CD1c-positive myeloid dendritic cell (primary cell): ENCODE data around the gene ANKS1A.

ENCODE experiments used
- DNase-seq: peaks from one replicate; pipeline ENCODE4 v3.0.0-alpha.2; 2016; ENCODE audit errors: extremely low spot score

ANKS1A gene

DNA sequence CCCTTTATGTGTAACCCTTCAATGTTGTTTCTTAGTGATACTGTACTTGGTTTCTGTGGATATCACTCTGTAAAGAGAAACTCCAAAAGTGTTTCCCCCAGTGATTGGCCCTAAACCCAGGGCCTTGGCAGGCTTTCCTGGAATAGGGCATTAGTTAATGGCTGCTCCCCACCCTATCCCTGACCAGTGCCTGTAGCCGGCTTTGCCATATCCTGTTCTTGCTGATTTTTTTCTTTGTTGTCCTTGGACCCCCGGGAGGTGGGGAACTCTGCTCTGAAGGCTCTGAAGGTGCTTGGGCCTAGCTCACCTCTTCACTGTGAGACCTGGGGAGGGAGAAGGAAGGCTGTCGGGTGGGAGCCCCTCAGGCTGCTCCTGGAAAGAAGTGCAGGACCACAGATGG lies 131.9 kb downstream of the ANKS1A start:
- no peak for DNase-seq

GRCh38 chr6:35023091-35024000 lies 134.3 kb downstream of the ANKS1A start:
- DNase-seq: no peak

GRCh38 chr6:35024551-35025054 lies 135.5 kb downstream of the ANKS1A start:
- DNase-seq: peak; percentile 65

DNA sequence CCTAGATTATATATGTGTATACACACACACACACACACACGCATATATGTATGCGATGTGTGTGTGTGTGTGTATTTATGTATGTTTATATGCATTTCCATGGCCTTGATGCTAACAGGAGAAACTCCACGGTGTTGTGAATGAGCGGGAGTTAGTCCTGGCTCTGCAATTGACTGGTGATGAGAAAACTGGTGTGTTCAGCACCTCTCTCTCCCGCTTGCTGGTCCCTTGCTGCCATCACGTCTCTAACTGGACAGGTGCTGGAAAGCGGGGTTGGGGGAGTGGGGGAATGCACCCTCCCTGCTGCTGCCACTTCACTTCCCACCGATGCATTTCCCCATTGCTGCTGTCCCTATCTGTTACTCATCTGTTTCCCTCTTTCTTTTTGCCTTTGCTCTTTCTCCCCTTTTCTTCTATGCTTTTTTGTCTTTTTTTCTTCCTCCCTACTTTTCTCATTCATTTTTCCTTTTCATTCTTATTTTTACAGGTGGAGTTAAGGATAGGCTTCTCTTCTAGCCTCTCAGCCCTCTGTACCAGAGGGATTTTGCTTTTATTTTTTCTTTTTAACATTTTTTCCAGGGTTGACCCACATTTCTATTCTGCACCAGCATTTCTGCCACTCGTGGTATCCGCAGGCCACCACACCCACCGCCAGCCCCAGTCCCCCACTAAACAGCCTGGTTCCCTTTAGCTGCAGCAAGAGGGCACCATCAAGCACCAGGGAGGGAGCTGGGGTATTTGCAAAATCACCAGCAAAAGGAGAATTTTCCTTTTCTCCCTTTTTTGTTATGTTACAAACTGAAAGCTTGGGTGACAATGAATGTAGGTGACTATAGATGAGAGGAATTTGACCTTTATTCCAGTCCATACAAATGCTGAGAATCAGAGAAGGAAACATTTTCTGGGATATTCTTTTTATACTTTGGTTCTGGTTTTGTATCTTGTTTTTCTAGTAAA lies 136.5 kb downstream of the ANKS1A start:
- DNase-seq: no peak

- DNase-seq: no peak
Observed at GRCh38 chr6:35026434-35027222, 137.6 kb downstream of the ANKS1A start.

DNA sequence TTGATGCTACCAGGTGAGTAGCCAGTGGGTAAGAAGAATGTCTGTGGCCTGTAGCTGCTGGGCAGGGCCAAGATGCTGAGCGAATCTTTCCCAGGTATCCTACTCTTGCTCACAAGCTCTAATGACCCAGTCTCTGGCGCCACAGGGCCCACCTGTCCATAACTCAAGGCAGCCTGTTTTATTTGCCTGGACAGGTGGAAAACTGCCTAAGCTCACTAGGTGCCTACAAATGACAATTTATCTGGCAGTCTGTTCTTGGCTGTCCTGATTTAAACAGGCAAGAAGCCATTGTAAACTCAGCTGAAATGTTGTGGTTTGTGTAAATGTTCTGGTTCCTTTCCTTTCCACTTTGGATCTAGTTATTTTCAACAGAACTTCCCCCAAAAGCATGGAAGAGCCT lies 138.8 kb downstream of the ANKS1A start:
- no peak for DNase-seq

DNA sequence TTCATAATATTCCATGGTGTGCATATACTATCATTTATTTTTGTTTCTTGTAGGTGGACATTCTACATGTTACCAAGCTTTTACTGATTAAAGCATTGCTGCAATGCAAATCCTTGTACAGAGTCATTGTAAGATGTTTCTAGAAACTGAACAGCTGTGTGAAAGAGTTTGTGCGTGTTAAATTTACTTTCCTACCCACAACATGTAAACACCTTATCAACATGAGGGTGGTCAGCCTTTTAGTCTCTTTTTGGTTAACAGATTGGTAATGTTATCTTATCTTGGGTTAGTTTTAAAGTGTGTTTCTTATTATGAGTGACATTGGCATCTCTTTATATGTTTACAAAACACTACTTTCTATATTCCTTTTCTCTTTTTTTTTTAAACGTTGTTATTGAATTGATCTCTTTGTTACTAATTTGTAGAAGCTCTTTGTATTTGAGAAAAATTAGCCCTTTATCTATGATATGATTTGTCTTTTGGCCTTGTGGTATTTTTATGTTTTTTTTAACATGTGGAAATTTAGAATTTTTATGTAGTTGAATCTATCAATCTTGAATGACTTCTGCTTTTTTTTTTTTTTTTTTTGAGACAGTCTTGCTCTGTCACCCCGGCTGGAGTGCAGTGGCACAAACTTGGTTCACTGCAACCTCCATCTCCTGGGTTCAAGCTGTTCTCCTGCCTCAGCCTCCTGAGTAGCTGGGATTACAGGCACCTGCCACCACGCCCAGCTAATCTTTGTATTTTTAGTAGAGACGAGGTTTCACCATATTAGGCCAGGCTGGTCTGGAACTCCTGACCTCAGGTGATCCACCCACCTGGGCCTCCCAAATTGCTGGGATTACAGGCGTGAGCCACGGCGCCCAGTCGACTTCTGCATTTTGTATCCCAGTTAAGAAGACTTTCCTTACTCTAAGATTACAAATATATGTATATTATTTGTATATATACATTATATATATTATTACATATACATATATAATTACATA lies 140.0 kb downstream of the ANKS1A start:
- no peak for DNase-seq

DNA sequence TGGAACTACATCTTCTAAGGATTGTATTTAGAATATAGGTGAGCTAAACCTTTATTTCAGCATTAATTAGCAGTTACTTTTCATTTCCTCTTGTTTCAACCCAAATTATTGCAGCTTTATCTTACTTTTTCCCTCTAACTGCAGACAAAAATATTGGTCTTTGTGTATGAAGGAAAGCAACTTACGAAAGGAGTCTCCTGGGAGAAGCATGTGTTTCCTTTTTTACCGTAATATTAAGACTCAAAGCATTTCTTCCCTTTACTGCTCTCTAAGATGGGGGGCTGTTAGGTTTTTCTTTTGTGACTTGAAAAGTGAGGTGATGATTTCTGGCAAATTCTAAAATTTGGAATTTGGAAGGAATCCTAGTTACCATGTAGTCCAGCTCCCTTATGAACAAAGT lies 141.0 kb downstream of the ANKS1A start:
- DNase-seq: no peak

GRCh38 chr6:35031611-35032529 lies 142.8 kb downstream of the ANKS1A start:
- no peak for DNase-seq

DNA sequence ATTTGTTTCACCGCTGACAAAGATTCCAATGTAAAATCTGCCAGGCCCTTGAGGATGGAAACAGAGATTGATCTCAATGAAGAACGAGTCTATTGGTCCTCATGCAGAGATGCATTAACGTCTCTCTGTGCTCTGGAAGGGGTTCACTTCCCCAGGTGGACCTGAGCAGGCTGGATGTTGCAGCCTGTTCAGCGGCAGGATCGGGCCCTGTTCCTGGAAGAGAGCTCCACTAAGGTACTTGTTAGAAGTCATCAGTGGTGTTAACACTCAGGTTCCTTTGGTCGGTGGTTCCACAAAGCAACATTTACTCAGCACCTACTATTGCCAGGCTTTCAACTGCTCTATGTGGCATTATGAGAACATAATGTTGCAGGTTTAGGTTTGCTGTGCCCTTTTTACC lies 144.6 kb downstream of the ANKS1A start:
- DNase-seq: no peak

- peak; percentile 75 for DNase-seq
Observed at GRCh38 chr6:35034411-35035191, 145.5 kb downstream of the ANKS1A start.

GRCh38 chr6:35035481-35036030 lies 146.5 kb downstream of the ANKS1A start:
- DNase-seq: no peak

- no peak for DNase-seq
Observed at GRCh38 chr6:35036059-35036827, 147.2 kb downstream of the ANKS1A start.

GRCh38 chr6:35036828-35037663 lies 148.0 kb downstream of the ANKS1A start:
- DNase-seq: no peak

- no peak for DNase-seq
Observed at GRCh38 chr6:35037664-35038038, 148.6 kb downstream of the ANKS1A start.

GRCh38 chr6:35038076-35038475 lies 149.0 kb downstream of the ANKS1A start:
- DNase-seq: no peak
